CD14-positive monocyte (primary cell): Measurements from ENCODE around the gene TXN2. TPM values are rescaled to one million over a fixed set of nuclear protein-coding genes. Genes with fewer than 3 reads are reported as not detected.

Experiments used
- DNase-seq, 3 donors: peaks; one replicate each; pipeline ENCODE4 v3.0.0-alpha.2; 2011 to 2022
- H2AFZ ChIP-seq: 2 replicates; pipeline ENCODE4 v1.6.0; 2012; ENCODE audit warnings: mild to moderate bottlenecking, low read depth, low read length, inconsistent platforms; ENCODE audit not compliant: insufficient read depth, poor library complexity, severe bottlenecking
- H3K27ac ChIP-seq, 2 donors: 1 replicate in 1 of 2; 2 replicates in 1 of 2; pipeline ENCODE4 v1.5.1; 2012 to 2013; ENCODE audit warnings: low read length in 2 of 2, control low read depth in 1 of 2, inconsistent platforms in 1 of 2, low read depth in 1 of 2, mild to moderate bottlenecking in 1 of 2
- H3K27me3 ChIP-seq, 2 donors: one replicate each; pipeline versions ENCODE4 v1.6.0 to v1.6.1; 2011 to 2013; ENCODE audit warnings: low read length in 2 of 2; ENCODE audit not compliant: control insufficient read depth in 2 of 2, insufficient read depth in 2 of 2
- H3K36me3 ChIP-seq, 2 donors: replicated peaks in 1 of 2; 1 replicate in 1 of 2; 2 replicates in 1 of 2; pipeline versions ENCODE4 v1.5.1 to v1.6.1; 2012 to 2013; ENCODE audit warnings: low read length in 2 of 2, control low read depth in 1 of 2, inconsistent platforms in 1 of 2, mild to moderate bottlenecking in 1 of 2; ENCODE audit not compliant: insufficient read depth in 2 of 2, control insufficient read depth in 1 of 2
- H3K4me1 ChIP-seq, 2 donors: 1 replicate in 1 of 2; 2 replicates in 1 of 2; pipeline versions ENCODE4 v1.5.1 to v1.6.1; 2012 to 2013; ENCODE audit warnings: low read length in 2 of 2, control low read depth in 1 of 2, inconsistent platforms in 1 of 2, mild to moderate bottlenecking in 1 of 2, moderate library complexity in 1 of 2; ENCODE audit not compliant: insufficient read depth in 2 of 2, control insufficient read depth in 1 of 2
- H3K4me2 ChIP-seq: replicated peaks from 2 replicates; pipeline ENCODE3; 2012; ENCODE audit warnings: low read length, moderate library complexity, mild to moderate bottlenecking; ENCODE audit not compliant: poor library complexity, severe bottlenecking; ENCODE audit errors: extremely low read depth
- H3K4me3 ChIP-seq, 3 experiments: fragments of 200-600 bp in 1 of 3; sonication (generic) in 1 of 3; replicated peaks in 1 of 3; 1 replicate in 2 of 3; 2 replicates in 1 of 3; pipeline ENCODE4 v1.5.1; 2011 to 2013; ENCODE audit warnings: low read length in 3 of 3, mild to moderate bottlenecking in 3 of 3, control low read depth in 2 of 3, low read depth in 2 of 3, inconsistent platforms in 1 of 3, moderate library complexity in 1 of 3
- H3K79me2 ChIP-seq: 2 replicates; pipeline ENCODE4 v1.6.0; 2012; ENCODE audit warnings: mild to moderate bottlenecking, control low read depth, inconsistent platforms, low read length, moderate library complexity; ENCODE audit not compliant: insufficient read depth
- H3K9ac ChIP-seq: 2 replicates; pipeline ENCODE4 v1.6.0; 2017; ENCODE audit warnings: low read length, mild to moderate bottlenecking; ENCODE audit not compliant: insufficient read depth, poor library complexity, severe bottlenecking
- H3K9me3 ChIP-seq, 2 donors: replicated peaks in 1 of 2; 1 replicate in 1 of 2; 2 replicates in 1 of 2; pipeline versions ENCODE4 v1.5.1 to v1.6.1; 2012 to 2013; ENCODE audit warnings: low read length in 2 of 2, control low read depth in 1 of 2; ENCODE audit not compliant: control insufficient read depth in 1 of 2, insufficient read depth in 1 of 2
- H4K20me1 ChIP-seq: 2 replicates; pipeline ENCODE4 v1.6.0; 2012; ENCODE audit warnings: mild to moderate bottlenecking, low read length, control low read depth, moderate library complexity; ENCODE audit not compliant: insufficient read depth
- H3K27ac Mint-ChIP-seq, 7 donors: one replicate each; pipeline ENCODE4 v1.8.0; 2020; ENCODE audit warnings: mild to moderate bottlenecking in 7 of 7, mixed read lengths in 7 of 7, moderate library complexity in 6 of 7, inconsistent platforms in 2 of 7
- H3K27me3 Mint-ChIP-seq, 3 donors: one replicate each; pipeline ENCODE4 v1.8.0; 2021 to 2022; ENCODE audit warnings: low read depth in 3 of 3, mild to moderate bottlenecking in 3 of 3, mixed read lengths in 3 of 3, moderate library complexity in 3 of 3, inconsistent platforms in 1 of 3
- H3K36me3 Mint-ChIP-seq, 2 donors: one replicate each; pipeline ENCODE4 v1.8.0; 2020; ENCODE audit warnings: mixed read lengths in 2 of 2, inconsistent platforms in 1 of 2, mild to moderate bottlenecking in 1 of 2
- H3K4me1 Mint-ChIP-seq: one replicate; pipeline ENCODE4 v1.8.0; 2020; ENCODE audit warnings: mild to moderate bottlenecking, mixed read lengths
- H3K4me3 Mint-ChIP-seq, 2 donors: one replicate each; pipeline ENCODE4 v1.8.0; 2020; ENCODE audit warnings: mild to moderate bottlenecking in 2 of 2, mixed read lengths in 2 of 2, moderate library complexity in 1 of 2
- H3K9me3 Mint-ChIP-seq, 7 donors: one replicate each; pipeline ENCODE4 v1.8.0; 2020 to 2022; ENCODE audit warnings: mixed read lengths in 7 of 7, mild to moderate bottlenecking in 6 of 7, moderate library complexity in 6 of 7, inconsistent platforms in 2 of 7
- CTCF ChIP-seq: fragments of 200-600 bp; IDR thresholded peaks from one replicate; pipeline ENCODE4 v1.8.0; 2022; ENCODE audit warnings: antibody characterized with exemption, mild to moderate bottlenecking
- WGBS: methylation state at CpG from one replicate; pipeline ENCODE4 v1.1.5; 2013; ENCODE audit warnings: missing lambda C conversion rate; ENCODE audit not compliant: insufficient coverage; 5-methylcytosine and 5-hydroxymethylcytosine counted together
- intact Hi-C, 2 donors: fragments of 100-400 bp; cut with micrococcal nuclease; formaldehyde crosslinking; loops; one replicate each; pipeline versions ENCODE4 v1.15.0 to v1.15.1; 2023
- polyA plus RNA-seq, 3 donors: library from polyadenylated mRNA; depleted of rRNA in 1 of 3; unstranded in 2 of 3; stranded (reverse) in 1 of 3; fragments of 300-500 nt in 2 of 3; fragments of >200 nt in 1 of 3; fragmentation: Illumina TruSeq in 2 of 3; gene quantifications; 1 replicate in 2 of 3; 2 replicates in 1 of 3; pipeline ENCODE4 v1.2.3, GENCODE V29; 2012 to 2021

The TXN2 gene
- polyA plus RNA-seq, 3 donors = 79.8 to 141 (median 140) TPM

GRCh38 chr22:36464715-36465231, 16.7 kb downstream of the TXN2 start:
- H3K9me3 Mint-ChIP-seq = no peaks in the 10 kb centered on the region
- no peaks in the 10 kb centered on the region for H3K27me3 ChIP-seq
- no peak overlapping the region for H3K27ac ChIP-seq
- no peak overlapping the region for H2AFZ ChIP-seq
- H3K27ac Mint-ChIP-seq = peak overlapping the region in 1 of 7 donors; percentile 35
- peaks cover 16 to 19% of the 10 kb centered on the region in 2 donors for H3K36me3 Mint-ChIP-seq
- no peak overlapping the region for H3K4me2 ChIP-seq
- H3K9ac ChIP-seq = no peak overlapping the region
- no peak for DNase-seq
- no peak for TF ChIP-seq CTCF
- peaks cover 38 to 42% of the 10 kb centered on the region in 2 donors for H3K4me1 ChIP-seq
- H3K79me2 ChIP-seq = peaks cover 12% of the 10 kb centered on the region
- no peak overlapping the region for H3K4me3 Mint-ChIP-seq
- H3K4me1 Mint-ChIP-seq = peaks cover 45% of the 10 kb centered on the region
- H3K4me3 ChIP-seq = no peak overlapping the region
- H3K9me3 ChIP-seq = no peaks in the 10 kb centered on the region
- H3K27me3 Mint-ChIP-seq = peaks cover 4 to 12% (median 11%) of the 10 kb centered on the region in 3 donors
- peaks cover 29% of the 10 kb centered on the region for H4K20me1 ChIP-seq
- H3K36me3 ChIP-seq = no peaks in the 10 kb centered on the region
- intact Hi-C loops = no loop called here
- 92% methylated on average over 20 of the region's 20 CpGs for WGBS

- Mint-ChIP-seq H3K27me3 (peaks cover 4 to 12% (median 11%) of the 10 kb centered on the region in 3 donors), H3K4me1 (peaks cover 37% of the 10 kb centered on the region), H3K9me3 (no peaks in the 10 kb centered on the region), H3K36me3 (peaks cover 14 to 16% of the 10 kb centered on the region in 2 donors), H3K27ac (no peak overlapping the region), H3K4me3 (no peak overlapping the region)
- Histone ChIP-seq H3K79me2 (peaks cover 4% of the 10 kb centered on the region), H4K20me1 (peaks cover 20% of the 10 kb centered on the region), H2AFZ (no peak overlapping the region), H3K4me2 (no peak overlapping the region), H3K36me3 (no peaks in the 10 kb centered on the region), H3K27me3 (no peaks in the 10 kb centered on the region), H3K27ac (no peak overlapping the region), H3K9ac (no peak overlapping the region), H3K9me3 (no peaks in the 10 kb centered on the region), H3K4me3 (no peak overlapping the region), H3K4me1 (peaks cover 31 to 33% of the 10 kb centered on the region in 2 donors)
- intact Hi-C loops = no loop called here
- WGBS = 63% methylated on average over 15 of the region's 17 CpGs
- TF ChIP-seq CTCF = no peak
- no peak for DNase-seq
Measured at GRCh38 chr22:36463783-36464184, 17.7 kb downstream of the TXN2 start.
